NCI-H524 treated with DMSO at 0.1 percent for 48 hours (cell line): ENCODE results near the gene PCDHGA1.
"Not testable (repeated sequence)": the region's sequence is repeated elsewhere in the genome, so short reads cannot be mapped to it uniquely, and the experiment has no call there.

Experiments used
- DNase-seq: peaks from one replicate; lab custom pipeline; 2025; lab: John Stamatoyannopoulos, UW

PCDHGA1 gene

GRCh38 chr5:141330299-141331080, at the start of gene PCDHGA1:
TSS of gene PCDHGA1 (plus strand) at chr5:141330514.
- DNase-seq = no peak

DNA sequence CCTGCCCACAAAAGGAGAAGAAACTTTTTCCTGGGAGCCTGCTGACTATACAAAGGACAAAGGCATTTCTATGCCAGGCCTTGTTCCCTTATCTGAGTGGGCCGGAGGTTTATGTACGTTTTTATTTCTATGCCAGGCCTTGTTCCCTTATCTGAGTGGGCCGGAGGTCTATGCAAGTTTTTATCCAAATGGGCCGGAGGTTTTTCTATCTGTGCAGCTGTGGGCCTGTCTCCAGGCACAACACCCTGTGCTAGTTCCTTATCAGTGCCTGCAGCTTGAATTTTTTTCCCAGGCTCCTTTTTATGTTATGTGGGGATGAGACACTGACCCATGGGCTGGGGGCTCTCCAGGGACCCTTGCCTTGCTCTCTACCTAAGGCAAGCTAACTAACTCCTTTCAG, 31.9 kb upstream of the PCDHGA1 start:
- DNase-seq = no peak

DNA sequence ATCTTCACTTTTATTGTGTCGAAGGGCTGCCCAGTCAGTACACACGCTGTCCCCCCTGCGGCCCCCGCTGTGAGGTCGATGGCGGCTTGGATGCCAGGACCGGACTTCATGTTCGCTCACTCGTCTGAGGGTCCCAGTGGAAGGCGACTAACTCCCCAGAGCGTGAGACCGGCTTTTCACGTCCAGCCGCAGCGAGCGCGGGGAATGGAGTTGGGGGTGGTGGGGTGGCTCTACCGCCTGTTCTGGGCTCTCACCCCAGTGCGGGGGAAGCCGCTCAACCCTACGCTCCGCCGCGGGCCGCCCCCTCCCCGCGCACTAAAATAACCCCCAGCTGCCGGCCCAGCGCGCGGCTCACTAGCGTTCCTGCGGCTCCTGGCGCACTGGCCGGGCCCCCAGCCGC, 26.6 kb upstream of the PCDHGA1 start, which contains the start of gene SLC25A2:
TSS of gene SLC25A2 (minus strand) at position 294 of the 400 bp plus-strand sequence. CDS start at position 110, 184 bp downstream.
- DNase-seq = no peak

- no peak for DNase-seq
These were observed 23.7 kb upstream of the PCDHGA1 start for GRCh38 chr5:141306630-141307029.

- no peak for DNase-seq
These were observed 16.6 kb upstream of the PCDHGA1 start for GRCh38 chr5:141313711-141314110.

DNA sequence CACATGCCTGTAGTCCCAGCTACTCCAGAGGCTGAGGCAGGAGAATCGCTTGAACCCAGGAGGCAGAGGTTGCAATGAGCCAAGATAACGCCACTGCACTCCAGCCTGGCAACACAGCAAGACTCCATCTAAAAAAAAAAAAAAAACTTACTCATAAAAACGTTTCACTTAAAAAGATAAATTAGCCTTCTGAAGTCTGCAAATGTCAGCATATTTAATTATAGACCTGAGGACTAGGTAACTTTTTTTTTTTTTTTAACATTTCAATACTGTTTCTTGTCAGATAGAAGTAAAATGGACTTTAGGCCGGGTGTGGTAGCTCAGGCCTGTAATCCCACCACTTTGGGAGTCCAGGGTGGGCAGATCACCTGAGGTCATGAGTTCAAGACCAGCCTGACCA, 13.4 kb upstream of the PCDHGA1 start:
- not testable (repeated sequence) for DNase-seq

DNA sequence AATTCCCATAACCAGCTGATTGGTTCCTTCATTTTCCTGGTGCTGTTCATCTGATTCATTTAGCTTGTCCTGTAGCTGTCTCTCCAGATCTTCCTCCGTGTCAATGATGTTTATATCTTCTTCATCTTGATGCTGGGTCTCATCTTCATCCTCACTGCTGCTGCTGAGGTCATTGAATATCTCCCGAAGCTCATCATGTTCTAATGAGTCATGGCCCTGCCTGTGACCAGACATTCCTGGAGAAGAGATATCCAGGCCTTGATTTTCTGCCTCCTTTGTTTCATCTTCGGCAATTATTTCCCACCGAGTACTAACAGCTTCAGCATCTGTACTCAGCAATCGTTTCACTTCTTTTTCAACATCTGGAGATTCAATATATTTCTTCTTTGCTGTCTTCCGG, 11.1 kb upstream of the PCDHGA1 start:
- no peak for DNase-seq

GRCh38 chr5:141319699-141320098, 10.6 kb upstream of the PCDHGA1 start:
- DNase-seq = no peak

- DNase-seq = peak; percentile 34
These were observed 9.8 kb upstream of the PCDHGA1 start, which contains the start of gene TAF7 for GRCh38 chr5:141320225-141321169. TSS of gene TAF7 (minus strand) at chr5:141320784. CDS start at chr5:141320044, 740 bp downstream.

- no peak for DNase-seq
These were observed 8.1 kb upstream of the PCDHGA1 start for GRCh38 chr5:141322261-141322660.

DNA sequence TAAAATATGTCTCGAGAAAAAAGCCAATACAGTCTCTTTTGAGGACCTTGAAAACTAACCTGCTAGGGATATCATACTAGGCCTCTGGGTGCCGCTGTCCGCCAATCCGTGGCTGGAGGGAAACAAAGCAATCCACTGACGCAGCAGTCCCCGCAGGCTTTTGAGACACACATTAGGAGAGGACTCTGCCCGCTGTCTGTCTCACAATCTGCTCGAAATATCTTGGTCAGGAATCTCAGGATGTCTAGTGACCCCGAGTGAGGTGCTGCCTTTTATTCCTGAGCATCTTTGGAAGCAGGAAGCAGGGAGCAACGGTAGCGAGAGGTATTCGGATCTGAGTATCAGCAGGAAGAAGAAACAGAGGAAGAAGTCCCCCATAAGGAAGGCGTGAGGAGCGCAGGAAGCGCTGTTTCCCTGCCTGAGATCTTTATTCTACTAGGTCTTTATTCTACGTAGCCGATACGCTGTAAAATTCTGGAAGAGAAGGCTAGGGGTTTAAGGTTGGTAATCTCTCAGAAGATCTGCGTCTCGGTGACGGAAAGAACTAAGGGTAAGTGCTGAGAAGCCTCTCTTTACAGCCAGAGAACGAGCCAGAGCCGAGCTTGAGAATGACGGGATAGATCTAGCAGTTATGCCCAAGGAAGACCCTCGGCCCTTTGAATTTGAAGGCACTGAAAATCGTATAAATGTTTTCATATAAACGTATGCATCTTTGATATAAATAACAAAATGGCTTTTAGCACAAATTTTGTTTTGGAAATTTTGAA, 4.0 kb upstream of the PCDHGA1 start:
- DNase-seq = no peak

DNA sequence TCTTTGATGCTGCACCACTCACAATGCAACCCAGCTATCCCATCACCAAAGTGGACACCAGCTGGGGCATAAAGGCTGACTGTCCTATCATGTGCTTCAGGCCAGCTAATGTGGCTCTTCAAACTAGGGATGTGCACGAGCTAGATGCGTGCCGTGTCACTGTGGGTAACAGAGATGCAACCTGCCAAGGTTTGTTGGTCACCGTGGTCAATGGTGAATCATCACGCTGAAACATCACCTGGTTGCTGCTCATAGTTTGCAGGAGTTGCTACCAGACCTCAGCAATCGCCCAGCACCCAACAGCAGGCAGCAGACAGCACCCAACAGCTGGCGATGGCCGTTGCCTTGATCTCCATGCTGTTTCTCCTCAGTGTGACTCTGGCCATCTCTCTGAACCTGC, 2.1 kb upstream of the PCDHGA1 start:
- DNase-seq = no peak

DNA sequence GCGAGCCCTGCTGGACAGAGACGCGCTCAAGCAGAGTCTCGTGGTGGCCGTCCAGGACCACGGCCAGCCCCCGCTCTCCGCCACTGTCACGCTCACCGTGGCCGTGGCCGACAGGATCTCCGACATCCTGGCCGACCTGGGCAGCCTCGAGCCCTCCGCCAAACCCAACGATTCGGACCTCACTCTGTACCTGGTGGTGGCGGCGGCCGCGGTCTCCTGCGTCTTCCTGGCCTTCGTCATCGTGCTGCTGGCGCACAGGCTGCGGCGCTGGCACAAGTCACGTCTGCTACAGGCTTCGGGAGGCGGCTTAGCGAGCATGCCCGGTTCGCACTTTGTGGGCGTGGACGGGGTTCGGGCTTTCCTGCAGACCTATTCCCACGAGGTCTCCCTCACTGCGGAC, 2.3 kb downstream of the PCDHGA1 start:
- not testable (repeated sequence) for DNase-seq

DNA sequence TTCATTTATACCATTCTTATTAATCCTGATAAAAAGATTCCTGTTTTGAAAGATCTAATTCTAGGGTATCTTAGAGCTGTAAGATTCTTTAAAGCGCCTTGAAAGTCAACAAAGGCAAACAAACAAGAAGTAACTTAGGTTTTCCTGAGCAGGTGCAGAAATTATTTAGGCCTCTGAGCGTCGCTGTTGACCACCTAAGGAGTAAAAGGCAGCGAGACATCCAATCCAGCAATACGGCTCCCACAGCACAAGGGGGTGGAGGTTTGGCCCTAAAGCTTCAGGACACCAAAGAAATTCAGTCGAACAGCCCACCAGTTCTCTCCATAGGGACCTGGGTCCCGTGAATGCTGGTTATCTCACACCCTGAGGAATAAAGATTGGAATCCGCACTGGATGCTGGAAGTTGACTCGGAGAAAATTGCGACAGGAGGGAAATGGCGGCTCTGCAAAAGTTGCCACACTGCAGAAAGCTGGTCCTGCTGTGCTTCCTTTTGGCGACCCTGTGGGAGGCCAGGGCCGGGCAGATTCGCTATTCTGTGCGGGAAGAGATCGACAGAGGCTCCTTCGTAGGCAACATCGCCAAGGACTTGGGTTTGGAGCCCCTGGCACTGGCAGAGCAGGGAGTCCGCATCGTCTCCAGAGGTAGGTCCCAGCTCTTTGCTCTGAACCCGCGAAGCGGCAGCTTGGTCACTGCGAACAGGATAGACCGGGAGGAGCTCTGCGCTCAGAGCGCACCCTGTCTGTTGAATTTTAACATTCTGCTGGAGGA, 8.4 kb downstream of the PCDHGA1 start, which contains the start of gene PCDHGA2:
TSS of gene PCDHGA2 (plus strand) at position 223 of the 769 bp plus-strand sequence.
- DNase-seq = no peak

- not testable (repeated sequence) for DNase-seq
These were observed 10.6 kb downstream of the PCDHGA1 start for GRCh38 chr5:141340781-141341354.

DNA sequence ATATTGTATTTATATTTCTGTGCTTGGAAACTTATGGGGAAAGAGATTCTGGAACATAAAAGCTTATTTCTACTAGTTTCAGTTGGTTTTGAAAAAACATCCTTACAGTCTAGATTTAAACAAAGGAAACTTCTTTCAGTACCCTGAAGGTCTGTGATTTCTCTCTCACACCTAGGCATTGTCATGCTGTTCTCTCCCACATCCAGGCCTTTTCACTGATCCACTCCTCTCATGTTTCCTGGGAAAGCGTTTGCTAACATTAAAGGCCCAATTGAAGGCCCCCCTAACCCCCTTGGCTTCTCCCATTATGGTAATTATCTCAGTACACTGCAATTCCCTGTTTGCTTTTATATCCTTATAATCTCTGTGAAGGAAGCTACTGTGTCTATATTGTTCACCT, 12.5 kb downstream of the PCDHGA1 start:
- DNase-seq = no peak

GRCh38 chr5:141343242-141343952, 13.1 kb downstream of the PCDHGA1 start, which contains the start of gene PCDHGA3:
TSS of gene PCDHGA3 (plus strand) at chr5:141343829. CDS start at chr5:141344034, 205 bp downstream.
- DNase-seq = no peak

- no peak for DNase-seq
These were observed 13.7 kb downstream of the PCDHGA1 start for GRCh38 chr5:141343953-141344463.

GRCh38 chr5:141345327-141345726, 15.0 kb downstream of the PCDHGA1 start:
- DNase-seq = no peak

- DNase-seq = not testable (repeated sequence)
These were observed 15.7 kb downstream of the PCDHGA1 start for GRCh38 chr5:141346017-141346416.
